Activated CD4-positive, alpha-beta T cell treated with anti-CD3 and anti-CD28 coated beads, Interleukin-2, amount 10 ng/mL, durations not matched to agents 24 days and 14 days (primary cell): Measurements from ENCODE around the gene IRF4. TPM values are rescaled to one million over a fixed set of nuclear protein-coding genes. Genes with fewer than 3 reads are reported as not detected.

Source experiments
- DNase-seq: peaks from one replicate; pipeline ENCODE4 v3.0.0; 2022
- H3K27ac Mint-ChIP-seq: one replicate; pipeline ENCODE4 v1.8.0; 2022; ENCODE audit warnings: mild to moderate bottlenecking, mixed read lengths
- H3K27me3 Mint-ChIP-seq: one replicate; pipeline ENCODE4 v1.8.0; 2022; ENCODE audit warnings: mixed read lengths
- H3K36me3 Mint-ChIP-seq: one replicate; pipeline ENCODE4 v1.8.0; 2022; ENCODE audit warnings: low read depth, mild to moderate bottlenecking, mixed read lengths
- H3K4me1 Mint-ChIP-seq: one replicate; pipeline ENCODE4 v1.8.0; 2021; ENCODE audit warnings: mixed read lengths
- H3K4me3 Mint-ChIP-seq: one replicate; pipeline ENCODE4 v1.8.0; 2022; ENCODE audit warnings: mild to moderate bottlenecking, moderate library complexity, mixed read lengths
- H3K9me3 Mint-ChIP-seq: one replicate; pipeline ENCODE4 v1.8.0; 2021; ENCODE audit warnings: mixed read lengths
- intact Hi-C: fragments of 100-400 bp; cut with micrococcal nuclease; formaldehyde crosslinking; loops from one replicate; pipeline ENCODE4 v1.15.1; 2023
- total RNA-seq: library from RNA; stranded (reverse); gene quantifications from 2 replicates; pipeline ENCODE4 v1.2.3, GENCODE V29; 2022

IRF4 gene
- total RNA-seq, 1 donor from 2014 or later: 831 TPM

DNA sequence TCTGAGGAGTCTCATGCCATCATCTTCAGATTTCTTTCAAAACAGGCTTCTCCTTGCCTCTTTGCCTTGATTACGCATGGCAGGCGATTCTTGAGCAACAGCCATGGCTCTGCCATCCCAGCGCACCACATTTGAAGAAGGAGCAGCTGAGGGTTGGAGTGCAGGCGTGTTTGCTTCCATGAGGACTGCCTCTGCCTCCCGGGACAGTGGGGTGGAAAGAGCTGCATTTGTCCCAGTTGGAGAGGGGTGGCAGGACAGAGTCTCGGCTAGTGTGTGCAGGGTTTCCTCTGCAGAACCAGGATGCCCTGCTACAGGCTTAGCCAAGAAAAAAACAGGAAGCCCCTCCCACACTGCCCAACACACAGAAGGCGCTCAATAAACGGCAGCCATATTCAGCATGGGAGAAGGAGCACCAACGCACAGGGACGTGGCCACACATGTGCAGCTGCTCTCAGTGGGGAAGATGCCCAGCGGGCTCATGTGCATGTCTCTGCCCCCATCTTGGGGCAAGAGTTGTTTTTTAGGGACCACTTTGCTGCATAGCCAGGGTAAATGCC lies 36.6 kb downstream of the IRF4 start:
- no peak for DNase-seq
- intact Hi-C loops: no loop called here
- Mint-ChIP-seq H3K36me3 (peaks cover 4% of the 10 kb centered on the region), H3K27ac (peak overlapping the region; percentile 28), H3K9me3 (no peaks in the 10 kb centered on the region), H3K4me1 (peaks cover 64% of the 10 kb centered on the region), H3K27me3 (no peaks in the 10 kb centered on the region), H3K4me3 (no peak overlapping the region)

DNA sequence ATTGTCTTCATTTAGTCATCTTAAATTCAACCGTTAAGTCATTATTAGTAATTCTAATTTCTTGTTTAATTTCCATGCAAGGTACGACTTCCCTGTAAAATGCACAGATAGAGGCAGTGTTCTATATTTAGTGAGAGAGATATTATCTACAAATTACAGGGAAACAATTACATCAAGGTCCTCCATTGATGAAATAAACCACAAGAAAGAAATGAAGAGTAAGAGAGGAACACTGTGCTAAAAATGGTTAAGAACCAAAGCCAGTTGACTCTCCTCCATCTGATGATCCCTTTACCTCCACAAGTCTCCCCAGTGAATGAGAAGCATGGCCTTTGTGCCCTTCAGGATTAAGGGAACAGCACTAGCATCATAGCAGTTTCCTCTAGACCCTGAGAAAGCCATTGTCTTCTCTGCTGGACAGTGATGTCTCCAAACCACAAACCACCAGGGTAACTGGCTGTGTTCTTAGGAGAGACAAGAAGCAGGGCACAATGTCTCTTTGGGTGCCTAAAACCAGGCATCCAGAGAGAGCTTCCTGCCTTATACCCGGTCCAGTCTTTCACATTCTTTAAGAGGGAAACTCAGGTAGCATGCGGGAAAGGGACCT lies 38.1 kb downstream of the IRF4 start:
- Mint-ChIP-seq H3K4me3 (peak overlapping the region; percentile 55), H3K36me3 (peaks cover 4% of the 10 kb centered on the region), H3K27ac (peak overlapping the region; percentile 95), H3K27me3 (no peaks in the 10 kb centered on the region), H3K4me1 (peaks cover 69% of the 10 kb centered on the region), H3K9me3 (no peaks in the 10 kb centered on the region)
- peak; percentile 71 for DNase-seq
- intact Hi-C loops: loop anchor here (5.0 kb wide), 1 partner anchor 37 kb away; the partner anchor contains the start of gene IRF4

DNA sequence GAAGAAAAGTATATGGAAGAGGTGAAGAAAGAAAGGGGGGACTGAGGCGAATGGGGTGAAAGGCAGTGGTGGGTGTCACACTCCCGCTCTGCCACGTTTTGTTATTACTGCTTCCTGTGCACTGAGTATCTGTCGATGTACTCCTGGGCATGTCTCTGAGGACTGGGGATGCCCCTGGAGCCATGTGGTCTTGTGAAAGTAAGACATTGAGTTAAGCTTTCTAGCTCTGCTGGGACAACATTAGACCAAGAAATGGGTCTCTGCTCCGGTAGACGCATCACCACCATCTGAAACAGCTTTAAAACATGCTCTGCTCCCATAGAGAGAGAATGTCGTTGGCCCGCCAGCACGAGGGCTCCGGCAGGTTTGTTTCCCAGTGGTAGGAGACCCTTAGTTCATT lies 40.0 kb downstream of the IRF4 start:
- peak; percentile 70 for DNase-seq
- intact Hi-C loops: loop anchor here (5.0 kb wide), 1 partner anchor 39 kb away; the partner anchor contains the start of gene IRF4
- peak overlapping the region; percentile 14 for H3K4me3 Mint-ChIP-seq

DNA sequence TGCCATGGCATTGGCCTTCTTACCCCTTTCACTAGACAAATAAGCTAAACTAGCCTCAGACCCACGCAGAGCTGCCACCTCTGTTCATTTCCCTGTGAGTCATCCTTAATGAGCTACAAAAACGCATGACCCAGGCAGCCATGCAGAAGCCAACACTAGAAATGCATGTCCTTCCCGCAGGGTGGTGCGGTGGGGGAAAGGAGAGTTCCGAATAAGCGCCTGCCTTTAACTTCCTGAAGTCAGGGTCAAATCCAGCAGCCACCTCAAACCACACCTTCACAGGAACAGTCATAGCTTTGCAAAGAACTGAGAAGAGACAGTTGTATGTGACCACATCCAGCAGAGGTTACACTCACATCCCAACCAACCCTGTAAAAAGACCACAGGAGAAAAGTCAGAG lies 40.4 kb downstream of the IRF4 start:
- H3K36me3 Mint-ChIP-seq: peaks cover 8% of the 10 kb centered on the region
- peak; percentile 90 for DNase-seq
- peak overlapping the region; percentile 14 for H3K4me3 Mint-ChIP-seq
- intact Hi-C loops: loop anchor here (1.0 to 5.0 kb wide), 7 partner anchors 10 to 116 kb away; partner anchors contain the start of gene IRF4
- peak overlapping the region; percentile 67 for H3K27ac Mint-ChIP-seq
- no peaks in the 10 kb centered on the region for H3K27me3 Mint-ChIP-seq
- H3K9me3 Mint-ChIP-seq: no peaks in the 10 kb centered on the region
- peaks cover 72% of the 10 kb centered on the region for H3K4me1 Mint-ChIP-seq

More for the DNA sequence above, 40.0 kb downstream of the IRF4 start:
- H3K9me3 Mint-ChIP-seq: no peaks in the 10 kb centered on the region
- peak overlapping the region; percentile 67 for H3K27ac Mint-ChIP-seq
- H3K27me3 Mint-ChIP-seq: no peaks in the 10 kb centered on the region
- H3K36me3 Mint-ChIP-seq: peaks cover 8% of the 10 kb centered on the region
- H3K4me1 Mint-ChIP-seq: peaks cover 73% of the 10 kb centered on the region

DNA sequence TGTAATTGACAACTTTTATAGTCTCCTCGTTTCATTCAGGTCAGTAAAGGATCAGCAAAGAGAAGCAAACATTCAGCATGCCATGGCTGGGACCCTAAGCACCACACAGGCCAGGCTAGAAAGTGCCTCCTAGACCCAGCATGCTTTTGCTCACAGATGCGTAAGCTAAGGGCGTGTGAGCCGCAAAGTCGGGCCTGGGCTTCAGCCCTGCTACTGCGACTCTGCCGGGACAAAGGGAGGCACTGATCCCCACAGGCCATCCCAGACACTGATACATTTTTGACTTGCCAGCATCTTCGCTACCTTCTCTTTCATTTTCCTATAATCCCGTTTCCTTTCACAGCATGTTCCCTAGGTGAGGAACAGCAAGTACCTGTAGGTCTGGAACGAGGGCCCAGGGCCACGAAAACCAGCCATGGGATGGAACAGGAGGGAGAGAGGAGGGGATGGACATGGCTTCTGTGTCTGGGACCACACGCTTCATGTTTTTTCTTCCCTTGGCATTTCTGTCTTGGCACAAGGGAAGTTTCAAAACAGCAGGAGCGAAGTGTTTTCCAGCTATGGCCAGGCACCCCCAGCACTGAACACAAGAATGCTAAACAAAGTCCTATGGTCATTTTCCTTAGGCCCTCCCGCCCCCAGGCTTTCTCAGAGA lies 42.6 kb downstream of the IRF4 start:
- Mint-ChIP-seq H3K27ac (peak overlapping the region; percentile 96), H3K4me1 (peaks cover 64% of the 10 kb centered on the region), H3K9me3 (no peaks in the 10 kb centered on the region), H3K4me3 (peak overlapping the region; percentile 77), H3K36me3 (peaks cover 8% of the 10 kb centered on the region), H3K27me3 (no peaks in the 10 kb centered on the region)
- no peak for DNase-seq
- intact Hi-C loops: loop anchor here (5.0 kb wide), 1 partner anchor 42 kb away; the partner anchor contains the start of gene IRF4

DNA sequence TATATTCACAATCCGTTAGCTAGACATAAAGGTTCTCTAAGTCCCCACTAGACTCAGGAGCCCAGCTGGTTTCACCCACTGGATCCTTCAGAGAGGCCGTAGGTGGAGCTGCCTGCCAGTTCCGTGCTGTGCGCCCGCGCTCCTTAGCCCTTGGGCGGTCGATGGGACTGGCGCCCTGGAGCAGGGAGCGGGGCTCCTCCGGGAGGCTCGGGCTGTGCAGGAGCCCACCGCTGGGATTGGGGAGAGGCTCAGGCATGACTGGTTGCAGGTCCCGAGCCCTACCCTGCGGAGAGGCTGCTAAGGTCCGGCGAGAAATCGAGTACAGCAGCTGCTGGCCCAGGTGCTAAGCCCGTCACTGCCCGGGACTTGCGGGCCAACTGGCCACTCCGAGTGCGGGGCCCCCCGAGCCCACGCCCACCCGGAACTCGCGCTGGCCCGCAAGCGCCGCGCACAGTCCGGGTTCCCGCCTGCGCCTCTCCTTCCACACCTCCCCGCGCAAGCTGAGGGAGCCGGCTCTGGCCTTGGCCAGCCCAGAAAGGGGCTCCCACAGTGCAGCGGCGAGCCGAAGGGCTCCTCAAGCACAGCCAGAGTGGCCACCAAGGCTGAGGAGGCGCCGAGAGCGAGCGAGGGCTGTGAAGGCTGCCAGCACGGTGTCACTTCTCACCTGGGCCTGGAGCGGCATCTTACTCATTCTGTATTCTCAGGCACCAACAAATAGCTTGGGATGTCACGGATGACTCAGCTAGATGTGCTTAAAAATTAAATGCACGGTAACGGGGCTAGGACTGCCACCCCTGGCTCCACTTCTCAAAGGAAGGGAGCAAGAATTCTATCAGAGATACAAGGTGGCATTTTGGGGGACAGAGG lies 44.1 kb downstream of the IRF4 start:
- peaks cover 51% of the 10 kb centered on the region for H3K4me1 Mint-ChIP-seq
- H3K27ac Mint-ChIP-seq: peak overlapping the region; percentile 96
- no peak for DNase-seq
- H3K9me3 Mint-ChIP-seq: peaks cover 4% of the 10 kb centered on the region
- peak overlapping the region; percentile 77 for H3K4me3 Mint-ChIP-seq
- H3K36me3 Mint-ChIP-seq: peaks cover 8% of the 10 kb centered on the region
- no peaks in the 10 kb centered on the region for H3K27me3 Mint-ChIP-seq
- intact Hi-C loops: no loop called here

DNA sequence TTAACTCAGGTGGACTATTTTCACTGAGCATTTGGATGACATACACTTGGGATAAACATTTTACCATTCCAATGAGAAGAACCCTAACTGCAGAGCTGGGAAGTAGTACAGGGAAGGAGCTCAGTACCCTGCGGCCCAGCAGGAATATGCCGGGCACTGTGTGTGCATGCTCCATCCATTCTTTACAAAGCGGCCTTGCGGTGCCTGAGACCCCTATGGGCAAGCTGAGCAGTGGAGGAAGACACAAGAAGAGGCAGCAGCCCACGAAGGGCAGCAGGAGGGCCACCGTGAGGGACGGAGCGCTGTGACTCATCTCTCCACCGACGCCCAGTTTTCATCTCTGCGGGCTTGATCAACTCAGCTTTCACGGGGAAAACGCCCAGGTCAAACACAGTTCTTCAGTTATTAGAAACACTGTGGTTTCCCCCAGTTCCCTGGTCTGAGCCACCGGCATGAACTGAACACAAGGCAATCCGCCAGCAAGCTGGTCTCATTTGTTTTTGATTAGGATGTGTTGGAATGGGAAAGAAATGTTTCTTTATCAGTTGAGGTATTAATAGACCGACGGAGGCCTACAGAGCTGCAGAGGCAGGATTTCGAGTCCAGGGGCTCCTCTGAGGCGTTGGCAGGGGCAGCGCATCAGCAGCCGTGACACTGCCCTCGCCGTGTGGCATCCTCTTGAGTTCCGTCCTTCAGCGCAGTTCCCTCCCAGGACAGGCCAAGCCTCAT lies 44.9 kb downstream of the IRF4 start:
- Mint-ChIP-seq H3K27ac (peak overlapping the region; percentile 20), H3K27me3 (no peaks in the 10 kb centered on the region), H3K4me1 (peaks cover 47% of the 10 kb centered on the region), H3K4me3 (no peak overlapping the region), H3K36me3 (peaks cover 8% of the 10 kb centered on the region), H3K9me3 (peaks cover 4% of the 10 kb centered on the region)
- intact Hi-C loops: no loop called here
- DNase-seq: no peak

DNA sequence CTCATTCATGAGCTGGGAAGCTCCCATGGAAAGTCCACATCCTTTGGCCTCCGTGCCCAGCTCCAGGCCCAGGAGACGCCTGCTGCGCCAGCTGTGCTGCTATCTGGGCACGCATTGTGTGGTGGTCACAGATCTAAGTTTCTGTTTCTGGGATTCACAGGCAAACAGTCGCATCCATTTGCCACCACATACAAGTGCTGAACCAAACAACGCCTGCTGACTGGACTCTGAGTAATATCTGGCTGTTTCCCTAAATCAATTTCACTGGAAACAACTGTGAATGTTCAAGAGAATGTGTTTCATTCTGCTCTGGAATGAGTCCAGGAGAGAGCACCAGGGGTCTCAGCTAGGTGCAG lies 45.5 kb downstream of the IRF4 start:
- intact Hi-C loops: no loop called here
- H3K4me3 Mint-ChIP-seq: no peak overlapping the region
- DNase-seq: no peak
- peaks cover 6% of the 10 kb centered on the region for H3K36me3 Mint-ChIP-seq
- H3K27ac Mint-ChIP-seq: no peak overlapping the region
- H3K4me1 Mint-ChIP-seq: peaks cover 41% of the 10 kb centered on the region
- H3K27me3 Mint-ChIP-seq: no peaks in the 10 kb centered on the region
- H3K9me3 Mint-ChIP-seq: peaks cover 4% of the 10 kb centered on the region

DNA sequence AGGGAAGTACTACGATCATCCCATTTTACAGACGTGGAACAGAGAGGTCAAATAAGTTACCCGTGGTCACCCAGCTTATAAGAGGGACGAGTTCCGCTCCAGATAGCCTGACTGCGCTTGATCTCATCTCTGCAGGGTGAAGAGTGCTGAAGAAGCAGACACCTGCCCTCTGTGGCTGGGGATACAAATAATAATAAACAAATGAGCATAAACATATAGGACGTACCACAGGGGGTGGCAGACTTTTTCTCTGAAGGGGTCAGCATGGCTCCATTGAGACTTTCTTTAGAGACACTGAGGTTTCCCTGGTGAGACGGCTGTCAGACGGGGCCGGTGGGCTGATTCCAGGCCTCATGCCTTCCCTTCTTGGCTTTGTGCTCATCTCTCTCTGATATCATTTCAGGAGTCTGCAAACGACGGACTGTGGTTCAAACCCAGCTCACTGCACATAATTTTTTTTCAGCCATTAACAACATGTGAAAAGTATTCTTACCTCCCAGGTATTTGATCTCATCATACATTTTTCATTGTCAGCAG lies 47.1 kb downstream of the IRF4 start:
- DNase-seq: no peak
- Mint-ChIP-seq H3K4me1 (peaks cover 35% of the 10 kb centered on the region), H3K9me3 (peaks cover 4% of the 10 kb centered on the region), H3K36me3 (peaks cover 4% of the 10 kb centered on the region), H3K27me3 (no peaks in the 10 kb centered on the region), H3K4me3 (no peak overlapping the region), H3K27ac (no peak overlapping the region)
- intact Hi-C loops: no loop called here

DNA sequence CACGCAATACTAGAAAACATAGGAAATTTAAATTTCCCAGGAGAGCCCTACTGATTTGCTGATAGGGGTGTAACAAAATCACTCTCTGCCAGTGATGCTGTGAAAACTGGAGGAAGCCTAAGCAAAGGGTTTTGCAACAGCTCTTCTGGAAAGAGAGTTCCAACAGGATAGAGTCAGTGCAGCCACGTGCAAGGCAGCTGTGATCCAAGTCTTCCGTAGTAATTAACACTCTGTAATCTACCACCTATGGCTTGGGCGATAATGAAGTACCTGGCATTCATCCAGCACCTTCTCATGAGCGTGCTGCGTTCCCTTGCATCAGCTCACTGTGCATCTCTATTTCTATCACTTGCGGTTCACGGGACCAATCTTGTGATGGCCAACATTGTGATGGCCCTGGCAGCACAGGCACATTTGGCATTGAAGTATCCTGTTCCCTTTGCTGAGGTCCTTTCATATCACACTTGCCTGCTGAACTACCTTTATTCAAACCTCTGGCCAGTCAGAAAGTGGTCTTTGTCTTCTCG lies 48.2 kb downstream of the IRF4 start:
- intact Hi-C loops: no loop called here
- no peak overlapping the region for H3K27ac Mint-ChIP-seq
- no peak for DNase-seq
- no peak overlapping the region for H3K4me3 Mint-ChIP-seq
- H3K4me1 Mint-ChIP-seq: peaks cover 35% of the 10 kb centered on the region
- no peaks in the 10 kb centered on the region for H3K27me3 Mint-ChIP-seq
- H3K36me3 Mint-ChIP-seq: peaks cover 4% of the 10 kb centered on the region
- peaks cover 4% of the 10 kb centered on the region for H3K9me3 Mint-ChIP-seq

DNA sequence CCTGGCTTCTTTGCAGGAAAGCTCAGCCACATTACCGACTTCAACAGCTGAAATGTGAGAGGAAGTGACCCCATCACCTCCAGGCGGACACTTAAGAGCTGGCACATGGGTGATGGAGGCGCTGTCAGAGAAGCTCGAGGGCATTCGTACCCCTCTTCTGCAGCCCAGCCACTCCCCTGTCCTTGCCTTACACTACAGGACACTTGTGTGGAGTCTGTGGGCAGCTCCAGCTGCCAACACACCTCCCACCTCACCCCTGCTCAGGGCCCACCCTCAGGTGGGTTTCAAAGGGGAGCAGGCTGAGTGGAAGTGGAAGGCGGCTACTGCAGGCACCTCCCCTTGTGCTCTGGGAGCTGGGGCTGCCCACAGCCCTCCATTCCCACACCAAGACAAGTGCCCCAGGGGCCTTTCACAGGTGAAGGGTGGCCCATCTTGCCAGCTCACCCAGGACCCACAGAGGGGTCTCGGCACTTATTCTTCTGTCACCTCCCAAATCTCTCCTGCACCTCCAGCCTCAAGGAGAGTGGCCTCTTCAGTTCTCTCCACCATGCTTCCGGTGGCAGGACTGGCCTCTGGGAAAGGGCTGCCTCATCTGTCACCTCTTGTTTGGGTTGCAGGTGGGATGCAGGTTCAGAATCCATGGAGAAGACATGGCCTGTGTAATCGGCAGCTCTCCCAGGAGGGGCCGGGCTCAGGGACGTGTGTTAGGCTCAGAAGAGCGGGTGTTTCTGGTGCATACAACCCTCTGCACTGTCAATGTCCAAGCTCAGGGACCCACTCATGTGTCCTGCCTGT lies 49.8 kb downstream of the IRF4 start:
- H3K4me3 Mint-ChIP-seq: no peak overlapping the region
- DNase-seq: no peak
- H3K9me3 Mint-ChIP-seq: peaks cover 4% of the 10 kb centered on the region
- H3K4me1 Mint-ChIP-seq: peaks cover 42% of the 10 kb centered on the region
- H3K27ac Mint-ChIP-seq: no peak overlapping the region
- H3K27me3 Mint-ChIP-seq: no peaks in the 10 kb centered on the region
- intact Hi-C loops: no loop called here
- peaks cover under 1% of the 10 kb centered on the region for H3K36me3 Mint-ChIP-seq

DNA sequence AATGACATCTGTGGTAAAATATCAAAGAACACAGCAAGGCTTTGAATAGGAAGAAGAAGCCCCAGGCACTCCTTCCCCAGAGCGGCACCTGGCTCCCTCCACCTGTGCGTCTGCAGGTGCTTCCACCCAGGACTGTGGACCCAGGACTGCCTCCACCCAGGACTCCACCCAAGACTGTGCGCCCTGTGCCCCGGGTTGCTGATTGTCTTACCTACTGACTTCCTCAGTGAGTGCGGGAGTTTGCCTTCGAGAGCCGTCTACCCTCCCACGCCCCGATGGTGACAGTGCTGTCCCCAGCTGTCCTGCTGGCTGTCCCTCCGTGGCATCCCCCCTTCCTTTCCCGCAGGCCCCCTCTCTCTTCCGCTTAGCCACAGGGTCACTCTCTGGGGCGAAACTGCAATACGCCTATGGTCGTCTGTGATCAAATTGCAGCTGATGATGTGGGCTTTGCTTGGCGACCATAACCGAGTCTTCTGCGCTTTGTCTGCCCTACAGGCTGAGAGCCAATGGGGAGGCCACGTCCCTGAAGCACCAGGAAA lies 52.1 kb downstream of the IRF4 start:
- Mint-ChIP-seq H3K4me3 (no peak overlapping the region), H3K36me3 (peaks cover 5% of the 10 kb centered on the region), H3K9me3 (peaks cover 4% of the 10 kb centered on the region), H3K4me1 (peaks cover 59% of the 10 kb centered on the region), H3K27me3 (peaks cover 2% of the 10 kb centered on the region), H3K27ac (peak overlapping the region; percentile 98)
- intact Hi-C loops: no loop called here
- DNase-seq: no peak
